ENCODE results near the gene PFKM.

DNA sequence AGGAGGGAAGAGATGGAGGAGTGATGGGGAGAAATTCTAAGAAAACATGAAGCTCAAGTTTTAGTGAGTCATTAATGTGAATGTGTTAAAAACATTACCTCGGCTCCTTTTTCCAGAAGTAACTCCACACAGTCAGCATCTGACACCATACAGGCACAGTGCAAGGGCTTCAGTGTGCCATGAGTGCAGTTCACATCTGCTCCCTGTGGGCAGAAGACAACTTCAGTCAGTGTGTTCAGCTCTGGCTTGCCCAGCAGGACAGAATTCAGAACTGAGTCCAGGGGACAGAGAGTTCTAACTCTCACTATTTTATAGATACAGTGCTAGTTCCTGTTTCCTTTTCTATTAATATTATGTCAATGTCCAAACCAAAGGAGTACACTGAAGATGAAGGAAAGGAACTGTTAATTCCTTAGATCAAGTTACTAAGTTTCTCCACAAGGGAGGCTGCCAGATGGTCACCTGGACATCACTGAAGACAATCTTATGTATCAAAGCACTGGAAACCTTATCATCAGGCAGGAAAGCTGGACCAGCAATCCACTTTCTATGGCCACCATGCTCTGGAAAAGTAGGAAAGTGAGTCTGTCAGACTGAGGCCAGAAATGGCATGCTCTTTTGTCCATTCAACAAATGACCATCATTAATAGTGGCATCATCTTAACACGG, 32.1 kb downstream of the PFKM start:
- TF ChIP-seq, protein P1, sequence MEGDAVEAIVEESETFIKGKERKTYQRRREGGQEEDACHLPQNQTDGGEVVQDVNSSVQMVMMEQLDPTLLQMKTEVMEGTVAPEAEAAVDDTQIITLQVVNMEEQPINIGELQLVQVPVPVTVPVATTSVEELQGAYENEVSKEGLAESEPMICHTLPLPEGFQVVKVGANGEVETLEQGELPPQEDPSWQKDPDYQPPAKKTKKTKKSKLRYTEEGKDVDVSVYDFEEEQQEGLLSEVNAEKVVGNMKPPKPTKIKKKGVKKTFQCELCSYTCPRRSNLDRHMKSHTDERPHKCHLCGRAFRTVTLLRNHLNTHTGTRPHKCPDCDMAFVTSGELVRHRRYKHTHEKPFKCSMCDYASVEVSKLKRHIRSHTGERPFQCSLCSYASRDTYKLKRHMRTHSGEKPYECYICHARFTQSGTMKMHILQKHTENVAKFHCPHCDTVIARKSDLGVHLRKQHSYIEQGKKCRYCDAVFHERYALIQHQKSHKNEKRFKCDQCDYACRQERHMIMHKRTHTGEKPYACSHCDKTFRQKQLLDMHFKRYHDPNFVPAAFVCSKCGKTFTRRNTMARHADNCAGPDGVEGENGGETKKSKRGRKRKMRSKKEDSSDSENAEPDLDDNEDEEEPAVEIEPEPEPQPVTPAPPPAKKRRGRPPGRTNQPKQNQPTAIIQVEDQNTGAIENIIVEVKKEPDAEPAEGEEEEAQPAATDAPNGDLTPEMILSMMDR (IDR thresholded peaks at IDR 0.05; ENCODE audit: low read depth, low read length, poor library complexity, severe bottlenecking): no peak
- no peak for TF ChIP-seq EZH2phosphoT487 (IDR thresholded peaks at IDR 0.05; ENCODE audit: borderline replicate concordance, low read length)

All from DOHH2 (cell line).